HCT116 (cell line): Measurements from ENCODE around the gene ITPK1.

Experiments used
- CBX3 ChIP-seq: IDR thresholded peaks from 2 replicates; pipeline ENCODE4 v1.6.1; 2012; ENCODE audit warnings: low read depth
- CTCF ChIP-seq, 3 experiments: fragments of 200-600 bp in 1 of 3; sonication (generic) in 1 of 3; IDR thresholded peaks in 2 of 3; conservative IDR thresholded peaks in 1 of 3; 2 replicates each; pipeline ENCODE4 v1.5.1; 2012 to 2017; ENCODE audit warnings: low read depth in 2 of 3, low read length in 2 of 3, antibody characterized with exemption in 1 of 3, borderline replicate concordance in 1 of 3, control low read depth in 1 of 3, mild to moderate bottlenecking in 1 of 3, mixed read lengths in 1 of 3, mixed run types in 1 of 3, moderate library complexity in 1 of 3; ENCODE audit not compliant: insufficient read depth in 1 of 3
- EZH2 ChIP-seq: fragments of 200-600 bp; sonication (generic); IDR thresholded peaks from 2 replicates; pipeline ENCODE4 v1.6.1; 2017; ENCODE audit warnings: antibody characterized with exemption, mixed run types
- JUND ChIP-seq: IDR thresholded peaks from 2 replicates; pipeline ENCODE4 v1.6.1; 2012
- MAX ChIP-seq: IDR thresholded peaks from 2 replicates; pipeline ENCODE4 v1.6.1; 2012
- POLR2A ChIP-seq: IDR thresholded peaks from 2 replicates; pipeline ENCODE4 v1.7.0; 2011; ENCODE audit warnings: borderline replicate concordance; ENCODE audit not compliant: insufficient read depth, insufficient read length; ENCODE audit errors: extremely low read depth
- POLR2AphosphoS5 ChIP-seq: IDR thresholded peaks from 2 replicates; pipeline ENCODE4 v1.6.1; 2011; ENCODE audit warnings: mild to moderate bottlenecking, low read depth, low read length, moderate library complexity
- REST ChIP-seq: IDR thresholded peaks from 2 replicates; pipeline ENCODE4 v1.6.1; 2012; ENCODE audit warnings: low read depth
- YY1 ChIP-seq: IDR thresholded peaks from 2 replicates; pipeline ENCODE4 v1.6.1; 2011; ENCODE audit warnings: low read length, low read depth, moderate library complexity, mild to moderate bottlenecking; ENCODE audit not compliant: insufficient replicate concordance; ENCODE audit errors: extremely low read depth
- ZBTB33 ChIP-seq: IDR thresholded peaks from 2 replicates; pipeline ENCODE4 v1.6.1; 2011; ENCODE audit warnings: mild to moderate bottlenecking, low read length, moderate library complexity; ENCODE audit not compliant: insufficient replicate concordance; ENCODE audit errors: extremely low read depth
- ZNF274 ChIP-seq: fragments of 200-500 bp; sonication (Bioruptor generic); IDR thresholded peaks from 2 replicates; pipeline ENCODE4 v1.6.1; 2014; ENCODE audit warnings: mild to moderate bottlenecking, low read depth, low read length, inconsistent platforms

GRCh38 chr14:93101181-93101580 is 14.5 kb downstream of the ITPK1 start:
- TF ChIP-seq CTCF (IDR thresholded peaks at IDR 0.05 in 2 of 3, conservative IDR thresholded peaks at IDR 0.05 in 1 of 3; ENCODE audit: borderline replicate concordance in 1 of 3, insufficient read depth in 1 of 3, low read depth in 2 of 3, low read length in 2 of 3) (no peak), ZNF274 (no peak), YY1 (no peak), REST (no peak), MAX (no peak), EZH2 (no peak), POLR2A (no peak), ZBTB33 (no peak), CBX3 (no peak), JUND (no peak), POLR2AphosphoS5 (no peak)
